HL-60 (cell line): ENCODE results near the gene CALHM2.

Experiments used
- DNase-seq, 2 experiments: peaks; one replicate each; pipeline ENCODE4 v3.0.0-alpha.2; 2010 to 2020; ENCODE audit warnings: low read depth in 1 of 2, low spot score in 1 of 2
- H3K27ac ChIP-seq: fragments of 250-450 bp; sonication (Bioruptor Pico); replicated peaks from 2 replicates; pipeline ENCODE4 v1.5.1; 2020; ENCODE audit warnings: mild to moderate bottlenecking, moderate library complexity
- H3K27me3 ChIP-seq: fragments of 250-450 bp; sonication (Bioruptor Pico); 2 replicates; pipeline ENCODE4 v1.5.1; 2021; ENCODE audit warnings: mild to moderate bottlenecking, moderate library complexity; ENCODE audit not compliant: insufficient read depth, poor library complexity, severe bottlenecking
- H3K4me3 ChIP-seq: replicated peaks from 2 replicates; pipeline ENCODE4 v1.5.1; 2011; ENCODE audit warnings: mild to moderate bottlenecking, control low read depth, low read length; ENCODE audit not compliant: insufficient read depth
- GABPA ChIP-seq: IDR thresholded peaks from 2 replicates; pipeline ENCODE4 v1.6.1; 2012; ENCODE audit warnings: low read depth
- POLR2AphosphoS5 ChIP-seq: IDR thresholded peaks from 2 replicates; pipeline ENCODE4 v1.6.1; 2012; ENCODE audit warnings: low read depth
- SPI1 ChIP-seq: IDR thresholded peaks from 2 replicates; pipeline ENCODE4 v1.6.1; 2012; ENCODE audit warnings: low read depth, mild to moderate bottlenecking, borderline replicate concordance
- TF ChIP-seq, protein P1 (sequence below): IDR thresholded peaks from one replicate; pipeline ENCODE4 v1.5.1; 2011; ENCODE audit warnings: low read length, control low read depth, inconsistent platforms; ENCODE audit not compliant: insufficient read depth
- TF ChIP-seq, protein P2 (sequence below): IDR thresholded peaks from 2 replicates; pipeline ENCODE4 v1.6.1; 2012; ENCODE audit warnings: low read depth; ENCODE audit not compliant: insufficient replicate concordance

Gene CALHM2

DNA sequence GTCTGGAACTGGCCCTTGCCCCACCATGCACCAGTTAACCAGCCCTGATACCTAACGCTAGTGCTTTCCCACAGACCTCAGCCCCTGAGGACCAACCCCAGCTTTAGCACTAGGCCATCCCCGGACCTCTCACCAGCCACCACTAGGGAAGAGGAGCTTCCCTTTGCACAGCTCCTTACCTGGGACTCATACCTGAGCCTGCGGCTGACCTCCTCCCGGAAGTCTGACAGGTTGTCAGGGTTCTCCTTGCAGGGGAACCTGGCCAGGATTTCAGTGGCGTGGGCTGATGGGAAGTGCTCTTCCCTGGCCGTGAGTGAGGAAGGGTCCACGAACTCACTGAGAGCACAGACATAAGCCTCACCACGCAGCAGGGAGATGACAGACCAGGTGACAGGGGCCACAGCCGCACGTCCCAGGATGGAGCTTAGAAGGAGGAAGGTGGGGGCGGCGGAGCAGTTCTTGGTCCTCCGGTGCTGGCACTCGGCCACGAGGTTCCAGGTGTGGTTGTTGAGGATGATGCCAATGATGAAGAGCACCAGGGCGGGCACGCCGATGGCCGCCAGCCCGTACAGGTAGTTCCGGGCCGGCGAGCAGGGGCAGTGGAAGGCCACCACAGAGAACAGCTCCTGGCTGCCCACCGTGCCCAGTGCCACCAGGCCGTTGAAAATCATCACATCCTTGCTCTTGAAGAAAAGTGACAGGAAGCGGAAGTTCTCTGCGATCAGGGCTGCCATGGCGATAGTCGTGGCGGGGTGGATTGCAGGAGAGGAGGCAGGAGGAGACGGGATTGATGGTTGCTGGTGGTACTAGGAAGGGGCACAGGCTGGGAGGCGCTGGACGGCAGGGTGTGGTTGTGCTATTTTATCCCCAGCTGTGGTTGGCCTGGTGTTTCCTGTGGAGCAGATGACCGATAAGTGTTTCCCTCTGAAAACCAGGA lies 2.7 kb downstream of the CALHM2 start:
- DNase-seq, result no peak
- H3K27ac ChIP-seq, result no peak overlapping the region
- no peak overlapping the region for H3K4me3 ChIP-seq
- TF ChIP-seq, protein P1, sequence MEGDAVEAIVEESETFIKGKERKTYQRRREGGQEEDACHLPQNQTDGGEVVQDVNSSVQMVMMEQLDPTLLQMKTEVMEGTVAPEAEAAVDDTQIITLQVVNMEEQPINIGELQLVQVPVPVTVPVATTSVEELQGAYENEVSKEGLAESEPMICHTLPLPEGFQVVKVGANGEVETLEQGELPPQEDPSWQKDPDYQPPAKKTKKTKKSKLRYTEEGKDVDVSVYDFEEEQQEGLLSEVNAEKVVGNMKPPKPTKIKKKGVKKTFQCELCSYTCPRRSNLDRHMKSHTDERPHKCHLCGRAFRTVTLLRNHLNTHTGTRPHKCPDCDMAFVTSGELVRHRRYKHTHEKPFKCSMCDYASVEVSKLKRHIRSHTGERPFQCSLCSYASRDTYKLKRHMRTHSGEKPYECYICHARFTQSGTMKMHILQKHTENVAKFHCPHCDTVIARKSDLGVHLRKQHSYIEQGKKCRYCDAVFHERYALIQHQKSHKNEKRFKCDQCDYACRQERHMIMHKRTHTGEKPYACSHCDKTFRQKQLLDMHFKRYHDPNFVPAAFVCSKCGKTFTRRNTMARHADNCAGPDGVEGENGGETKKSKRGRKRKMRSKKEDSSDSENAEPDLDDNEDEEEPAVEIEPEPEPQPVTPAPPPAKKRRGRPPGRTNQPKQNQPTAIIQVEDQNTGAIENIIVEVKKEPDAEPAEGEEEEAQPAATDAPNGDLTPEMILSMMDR, result no peak
- TF ChIP-seq, protein P2, sequence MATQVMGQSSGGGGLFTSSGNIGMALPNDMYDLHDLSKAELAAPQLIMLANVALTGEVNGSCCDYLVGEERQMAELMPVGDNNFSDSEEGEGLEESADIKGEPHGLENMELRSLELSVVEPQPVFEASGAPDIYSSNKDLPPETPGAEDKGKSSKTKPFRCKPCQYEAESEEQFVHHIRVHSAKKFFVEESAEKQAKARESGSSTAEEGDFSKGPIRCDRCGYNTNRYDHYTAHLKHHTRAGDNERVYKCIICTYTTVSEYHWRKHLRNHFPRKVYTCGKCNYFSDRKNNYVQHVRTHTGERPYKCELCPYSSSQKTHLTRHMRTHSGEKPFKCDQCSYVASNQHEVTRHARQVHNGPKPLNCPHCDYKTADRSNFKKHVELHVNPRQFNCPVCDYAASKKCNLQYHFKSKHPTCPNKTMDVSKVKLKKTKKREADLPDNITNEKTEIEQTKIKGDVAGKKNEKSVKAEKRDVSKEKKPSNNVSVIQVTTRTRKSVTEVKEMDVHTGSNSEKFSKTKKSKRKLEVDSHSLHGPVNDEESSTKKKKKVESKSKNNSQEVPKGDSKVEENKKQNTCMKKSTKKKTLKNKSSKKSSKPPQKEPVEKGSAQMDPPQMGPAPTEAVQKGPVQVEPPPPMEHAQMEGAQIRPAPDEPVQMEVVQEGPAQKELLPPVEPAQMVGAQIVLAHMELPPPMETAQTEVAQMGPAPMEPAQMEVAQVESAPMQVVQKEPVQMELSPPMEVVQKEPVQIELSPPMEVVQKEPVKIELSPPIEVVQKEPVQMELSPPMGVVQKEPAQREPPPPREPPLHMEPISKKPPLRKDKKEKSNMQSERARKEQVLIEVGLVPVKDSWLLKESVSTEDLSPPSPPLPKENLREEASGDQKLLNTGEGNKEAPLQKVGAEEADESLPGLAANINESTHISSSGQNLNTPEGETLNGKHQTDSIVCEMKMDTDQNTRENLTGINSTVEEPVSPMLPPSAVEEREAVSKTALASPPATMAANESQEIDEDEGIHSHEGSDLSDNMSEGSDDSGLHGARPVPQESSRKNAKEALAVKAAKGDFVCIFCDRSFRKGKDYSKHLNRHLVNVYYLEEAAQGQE, result no peak
- TF ChIP-seq POLR2AphosphoS5, result peak; percentile 23; the same call in 1 of the 2 replicates
- TF ChIP-seq GABPA, result no peak
- no peak for TF ChIP-seq SPI1
- no peaks in the 10 kb centered on the region for H3K27me3 ChIP-seq

DNA sequence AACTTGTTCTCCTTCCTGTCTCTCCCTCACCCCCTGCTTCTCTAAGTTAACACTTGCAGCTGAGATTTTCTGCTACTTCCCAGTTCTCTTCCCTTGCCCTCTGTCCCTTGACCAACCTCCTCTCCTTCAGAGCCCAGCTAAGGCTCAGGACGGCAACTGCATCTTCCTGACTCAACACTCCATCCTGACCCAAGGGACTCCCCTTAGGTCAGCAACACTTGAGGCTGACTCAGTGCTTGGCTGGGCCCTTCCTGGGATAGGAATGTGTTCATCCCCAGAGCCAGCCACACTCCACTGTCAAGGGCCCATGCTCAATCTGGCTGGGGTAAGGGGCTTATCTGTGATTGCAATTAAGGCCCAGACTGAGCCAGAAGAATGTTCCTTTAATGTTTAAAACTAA lies 3.4 kb downstream of the CALHM2 start:
- no peak overlapping the region for H3K27ac ChIP-seq
- no peak overlapping the region for H3K4me3 ChIP-seq
- H3K27me3 ChIP-seq, result no peaks in the 10 kb centered on the region

DNA sequence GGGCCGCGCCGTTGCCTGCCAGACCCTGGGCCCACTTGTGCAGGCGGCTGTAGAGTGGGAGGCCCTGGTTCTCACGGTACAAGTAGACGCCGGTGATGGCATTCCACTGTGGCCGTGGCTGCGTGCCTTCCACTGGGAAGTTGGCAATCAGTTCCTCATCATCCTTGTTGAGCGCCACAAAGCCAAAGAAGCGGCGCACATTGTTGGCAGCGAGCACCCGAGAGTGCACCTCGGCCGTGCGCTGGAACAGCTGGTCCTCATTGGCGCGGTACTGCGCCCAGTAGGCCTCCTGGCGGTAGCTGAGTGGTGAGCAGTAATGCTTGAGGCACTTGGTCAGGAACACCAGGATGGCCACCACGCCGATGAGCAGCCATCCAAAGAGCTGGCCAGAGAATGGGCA lies 5.0 kb downstream of the CALHM2 start:
- H3K27ac ChIP-seq, result no peak overlapping the region
- no peaks in the 10 kb centered on the region for H3K27me3 ChIP-seq
- DNase-seq, result no peak
- H3K4me3 ChIP-seq, result no peak overlapping the region
- TF ChIP-seq POLR2AphosphoS5 (no peak), GABPA (no peak)

More for the DNA sequence above, 3.4 kb downstream of the CALHM2 start:
- DNase-seq, result no peak
- TF ChIP-seq POLR2AphosphoS5 (no peak), SPI1 (no peak), GABPA (no peak)
- TF ChIP-seq, protein P1, result no peak
- TF ChIP-seq, protein P2, result no peak

DNA sequence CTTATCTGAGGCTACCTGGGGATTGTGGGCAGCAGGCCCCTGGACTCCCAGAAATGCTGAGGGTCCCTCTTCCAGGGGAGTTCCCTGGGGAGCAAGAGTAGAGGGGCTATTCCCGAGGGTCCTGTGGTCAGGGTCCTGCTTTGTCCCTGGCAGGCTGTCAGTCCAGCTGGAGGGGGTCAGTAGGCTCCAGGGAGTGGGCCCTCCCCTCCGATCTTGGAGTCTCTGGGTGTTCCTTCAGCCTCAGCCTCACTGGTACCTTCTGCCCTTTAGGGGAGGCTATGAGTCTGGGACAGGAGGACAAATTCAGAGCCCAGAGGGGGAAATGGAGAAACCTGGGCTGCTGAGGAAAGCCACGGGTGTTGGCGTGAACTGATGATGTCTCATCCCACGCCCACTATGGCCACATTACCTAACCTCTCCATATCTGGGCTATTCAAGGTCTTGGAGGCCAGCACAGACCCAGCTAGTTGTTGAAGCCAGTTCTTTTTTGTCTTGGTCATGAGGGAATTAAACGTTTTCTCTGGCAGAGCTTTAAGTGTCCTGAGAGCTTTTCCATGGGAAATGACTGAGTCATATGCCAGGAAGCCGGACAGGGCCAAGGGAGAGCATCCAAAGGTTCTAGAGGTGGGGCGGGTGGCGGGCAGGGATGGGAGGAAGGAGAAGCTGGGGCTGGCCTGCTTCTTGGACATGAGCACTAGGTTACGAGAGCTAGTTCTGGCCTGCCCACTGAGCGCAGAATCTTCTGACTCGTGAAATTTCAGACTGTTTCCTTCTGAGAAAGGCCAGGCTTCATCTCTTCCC lies 6.2 kb downstream of the CALHM2 start:
- no peak for DNase-seq
- Histone ChIP-seq H3K4me3 (no peak overlapping the region), H3K27me3 (no peaks in the 10 kb centered on the region), H3K27ac (no peak overlapping the region)
- TF ChIP-seq, protein P1, result no peak
- TF ChIP-seq GABPA, result no peak
- TF ChIP-seq, protein P2, result no peak
